Urothelium cell line (cell line): ENCODE measurements around the gene PPP1R12B.
"Not testable (repeated sequence)": the region's sequence is repeated elsewhere in the genome, so short reads cannot be mapped to it uniquely, and the experiment has no call there.

Experiments used
- DNase-seq: peaks from one replicate; pipeline ENCODE4 v3.0.0; 2011; ENCODE audit warnings: low spot score, mixed read lengths
- FAIRE-seq: peaks from 2 replicates; lab custom pipeline; 2011; peaks lifted over from hg19 to GRCh38; lab: Jason Lieb, UNC

The PPP1R12B gene

GRCh38 chr1:202623075-202623474 lies 274.6 kb downstream of the PPP1R12B start:
- DNase-seq = no peak

GRCh38 chr1:202623476-202623875 lies 275.0 kb downstream of the PPP1R12B start:
- not testable (repeated sequence) for FAIRE-seq, DNase-seq

More at GRCh38 chr1:202623075-202623474, 274.6 kb downstream of the PPP1R12B start:
- FAIRE-seq = no peak

- no peak for FAIRE-seq
- no peak for DNase-seq
These were observed 275.7 kb downstream of the PPP1R12B start for GRCh38 chr1:202624088-202624780.

- FAIRE-seq = peak; percentile 100
These were observed 276.2 kb downstream of the PPP1R12B start for GRCh38 chr1:202624781-202625108.

GRCh38 chr1:202625416-202626360 lies 277.2 kb downstream of the PPP1R12B start:
- DNase-seq = peak; percentile 82
- no peak for FAIRE-seq

More at GRCh38 chr1:202624781-202625108, 276.2 kb downstream of the PPP1R12B start:
- no peak for DNase-seq

- DNase-seq, FAIRE-seq: not testable (repeated sequence)
These were observed 278.5 kb downstream of the PPP1R12B start for GRCh38 chr1:202627036-202627435.

GRCh38 chr1:202627841-202628565 lies 279.5 kb downstream of the PPP1R12B start:
- FAIRE-seq (no peak), DNase-seq (no peak)

GRCh38 chr1:202628646-202629215 lies 280.2 kb downstream of the PPP1R12B start:
- DNase-seq (no peak), FAIRE-seq (no peak)

GRCh38 chr1:202629257-202629811 lies 280.8 kb downstream of the PPP1R12B start:
- FAIRE-seq = not testable (repeated sequence)

GRCh38 chr1:202630096-202630495 lies 281.6 kb downstream of the PPP1R12B start:
- FAIRE-seq, DNase-seq: not testable (repeated sequence)

More at GRCh38 chr1:202629257-202629811, 280.8 kb downstream of the PPP1R12B start:
- DNase-seq = not testable (repeated sequence)

- FAIRE-seq (no peak), DNase-seq (no peak)
These were observed 282.0 kb downstream of the PPP1R12B start for GRCh38 chr1:202630541-202630940.

- no peak for FAIRE-seq
These were observed 282.8 kb downstream of the PPP1R12B start for GRCh38 chr1:202631076-202631923.

GRCh38 chr1:202632241-202632640 lies 283.7 kb downstream of the PPP1R12B start:
- FAIRE-seq (no peak), DNase-seq (no peak)

More at GRCh38 chr1:202631076-202631923, 282.8 kb downstream of the PPP1R12B start:
- no peak for DNase-seq

- FAIRE-seq, DNase-seq: not testable (repeated sequence)
These were observed 287.7 kb downstream of the PPP1R12B start for GRCh38 chr1:202636171-202636570.

GRCh38 chr1:202637321-202638018 lies 289.0 kb downstream of the PPP1R12B start:
- not testable (repeated sequence) for FAIRE-seq, DNase-seq

GRCh38 chr1:202638019-202638700 lies 289.7 kb downstream of the PPP1R12B start:
- FAIRE-seq = no peak
- DNase-seq = no peak

GRCh38 chr1:202638701-202639305 lies 290.3 kb downstream of the PPP1R12B start:
- FAIRE-seq, DNase-seq: not testable (repeated sequence)

- FAIRE-seq = no peak
These were observed 291.0 kb downstream of the PPP1R12B start for GRCh38 chr1:202639500-202639899.

More at GRCh38 chr1:202639500-202639899, 291.0 kb downstream of the PPP1R12B start:
- DNase-seq = no peak
